Measurements from ENCODE around the gene HRH3.

HRH3 gene

DNA sequence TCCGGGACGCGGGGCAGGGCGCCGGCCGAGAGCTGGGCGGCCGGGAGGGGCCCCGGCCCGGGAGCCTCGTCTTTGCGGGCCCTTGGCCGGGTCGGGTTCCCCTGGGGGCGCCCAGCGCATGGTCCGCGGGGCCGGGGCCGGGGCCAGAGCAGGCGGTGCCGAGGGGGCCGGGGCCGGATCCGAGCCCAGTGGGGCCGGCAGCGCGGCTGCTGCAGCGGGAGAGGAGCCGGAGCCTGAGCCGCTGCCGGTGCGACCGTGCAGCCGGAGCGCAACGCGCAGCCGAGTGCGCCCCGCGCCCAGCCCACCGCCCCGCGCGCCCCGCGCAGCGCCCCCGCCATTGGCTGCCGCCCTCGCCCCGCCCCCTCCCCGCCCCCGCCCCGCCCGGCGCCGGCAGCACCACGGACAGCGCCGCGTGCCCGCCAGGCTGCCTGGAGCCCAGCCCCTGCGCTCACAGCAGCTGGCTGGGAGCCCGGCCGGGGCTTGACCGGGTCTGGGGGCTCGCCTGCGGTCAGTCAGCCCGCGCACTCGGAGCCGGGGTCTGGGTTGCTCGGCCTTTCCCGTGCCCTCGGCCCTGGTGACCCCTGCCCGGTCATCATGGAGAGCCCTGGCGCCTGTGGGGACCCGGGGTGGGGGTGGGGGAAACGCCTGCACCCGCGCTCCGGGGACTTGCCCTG lies at the start of gene HRH3:
Gene HRH3, minus strand, starts transcription at position 287 of the 674 bp plus-strand sequence. CDS start 308 bp downstream, outside the sequence.
- DNase-seq (ENCODE audit: low read depth in 2 of 2), result no peak

DNA sequence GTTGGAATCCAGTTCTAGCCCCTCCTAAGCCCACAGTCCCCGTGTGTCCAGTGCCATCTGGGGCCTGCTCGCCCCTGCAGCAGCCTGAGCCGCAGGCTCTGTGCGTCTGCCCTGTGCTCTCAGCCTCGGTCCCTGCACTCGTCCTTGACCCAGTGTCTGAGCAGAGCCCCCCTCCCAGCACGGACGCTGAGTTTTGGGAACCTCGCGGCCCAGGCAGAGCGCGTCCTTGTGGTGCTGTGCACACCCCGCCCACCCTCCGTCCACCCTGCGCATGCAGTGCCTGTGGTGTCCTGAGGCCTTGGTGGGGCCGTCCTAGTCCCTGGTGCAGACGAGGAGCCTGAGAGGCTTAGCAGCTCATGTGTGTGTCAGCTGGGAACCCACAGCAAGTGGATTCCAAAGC lies 49.8 kb upstream of the HRH3 start:
- no peak for DNase-seq (ENCODE audit: low read depth in 2 of 2)

DNA sequence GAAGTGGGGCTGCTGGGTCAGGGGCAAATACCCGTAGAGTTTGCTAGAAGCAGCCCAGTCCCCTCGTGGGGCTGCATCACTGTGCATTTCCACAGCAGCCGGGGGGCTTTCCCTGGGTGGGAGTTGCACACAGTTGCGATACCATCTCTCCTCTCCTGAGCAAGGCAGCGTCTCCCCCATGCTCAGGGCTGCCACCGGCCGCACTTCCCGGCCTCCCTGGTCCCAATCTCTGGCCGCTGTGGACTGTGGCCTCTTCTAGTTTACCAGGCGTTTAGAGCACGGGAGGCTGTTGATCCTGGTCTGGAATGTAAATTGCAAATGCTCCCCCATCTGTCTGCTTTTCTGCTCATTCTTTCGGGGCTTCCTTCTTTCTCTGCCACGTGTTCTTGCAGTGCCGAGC lies 49.3 kb upstream of the HRH3 start:
- DNase-seq (ENCODE audit: low read depth in 2 of 2), result no peak

DNA sequence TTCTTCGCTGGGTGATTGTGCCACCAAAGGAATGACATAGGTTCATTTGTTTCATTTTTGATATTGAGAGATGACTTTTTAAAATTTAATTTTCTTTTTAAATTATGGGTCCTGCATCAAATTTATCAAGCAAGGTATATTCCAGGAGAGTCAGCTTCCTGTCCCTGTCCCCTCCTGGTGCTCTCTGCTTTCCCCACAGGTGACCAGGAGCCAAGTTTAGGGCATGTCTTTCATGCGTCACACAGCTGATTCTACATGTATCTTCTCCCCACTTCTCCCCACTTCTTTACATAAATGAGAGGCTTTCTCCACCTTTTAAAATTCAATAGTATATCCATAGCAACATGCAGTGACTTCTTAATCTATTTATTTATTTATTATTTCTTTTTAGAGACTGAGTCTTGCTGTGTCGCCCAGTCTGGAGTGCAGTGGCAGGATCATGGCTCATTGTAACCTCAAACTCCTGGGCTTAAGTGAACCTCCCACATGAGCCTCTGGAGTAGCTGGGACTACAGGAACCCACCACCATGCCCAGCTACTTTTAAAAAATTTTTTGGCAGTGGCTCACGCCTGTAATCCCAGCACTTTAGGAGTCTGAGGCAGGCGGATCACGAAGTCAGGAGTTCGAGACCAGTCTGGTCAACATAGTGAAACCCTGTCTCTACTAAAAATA lies 48.3 kb upstream of the HRH3 start:
- no peak for DNase-seq (ENCODE audit: low read depth in 2 of 2)

DNA sequence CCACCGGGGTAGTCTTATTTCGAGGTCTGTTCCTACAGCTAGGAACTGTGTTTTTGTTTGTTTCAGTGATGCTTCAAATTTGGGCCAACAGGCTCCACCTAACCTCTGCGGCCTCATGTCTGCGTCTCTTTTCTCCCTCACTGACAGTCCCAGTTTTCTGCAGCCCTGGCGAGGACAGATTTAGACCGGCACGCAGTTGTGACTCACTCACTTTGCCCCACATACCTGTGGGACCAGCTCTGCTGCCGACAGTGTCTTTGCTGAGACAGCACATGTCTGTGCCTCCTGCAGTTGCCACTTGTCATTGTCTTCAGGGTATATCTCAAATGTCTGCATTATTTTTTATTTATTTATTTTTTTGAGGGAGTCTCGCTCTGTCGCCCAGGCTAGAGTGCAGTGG lies 47.5 kb upstream of the HRH3 start:
- no peak for DNase-seq (ENCODE audit: low read depth in 2 of 2)

DNA sequence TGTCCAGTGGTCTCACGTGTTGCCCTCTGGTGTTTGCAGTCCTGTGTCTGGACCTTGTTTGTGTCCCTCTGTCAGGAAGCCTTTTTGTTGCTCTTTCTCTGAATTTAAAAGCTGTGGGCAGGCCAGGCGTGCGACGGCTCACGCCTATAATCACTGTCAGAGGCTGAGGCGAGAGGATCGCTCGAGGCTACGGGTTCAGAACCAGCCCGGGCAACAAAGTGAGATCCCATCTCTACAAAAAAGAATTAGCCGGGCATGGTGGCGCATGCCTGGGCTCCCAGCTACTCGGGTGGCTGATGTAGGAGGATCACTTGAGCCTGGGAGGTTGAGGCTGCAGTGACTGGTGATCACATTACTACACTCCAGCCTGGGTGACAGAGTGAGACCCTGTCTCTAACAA lies 46.8 kb upstream of the HRH3 start:
- no peak for DNase-seq (ENCODE audit: low read depth in 2 of 2)

DNA sequence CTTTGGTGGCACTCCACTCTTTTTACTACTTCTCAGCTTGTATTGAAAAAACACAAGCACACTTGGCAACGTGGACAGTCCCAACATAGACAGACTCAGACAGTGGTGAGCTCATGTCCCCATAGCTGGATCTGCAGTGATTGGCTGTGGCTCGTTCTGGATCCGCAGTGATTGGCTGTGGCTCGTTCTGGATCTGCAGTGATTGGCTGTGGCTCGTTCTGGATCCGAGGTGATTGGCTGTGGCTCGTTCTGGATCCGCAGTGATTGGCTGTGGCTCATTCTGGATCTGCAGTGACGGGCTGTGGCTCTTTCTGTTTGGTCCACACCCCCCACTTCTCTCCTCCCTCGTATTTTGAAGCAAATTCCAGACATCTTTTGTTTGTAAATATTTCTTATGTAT lies 46.3 kb upstream of the HRH3 start:
- no peak for DNase-seq (ENCODE audit: low read depth in 2 of 2)

DNA sequence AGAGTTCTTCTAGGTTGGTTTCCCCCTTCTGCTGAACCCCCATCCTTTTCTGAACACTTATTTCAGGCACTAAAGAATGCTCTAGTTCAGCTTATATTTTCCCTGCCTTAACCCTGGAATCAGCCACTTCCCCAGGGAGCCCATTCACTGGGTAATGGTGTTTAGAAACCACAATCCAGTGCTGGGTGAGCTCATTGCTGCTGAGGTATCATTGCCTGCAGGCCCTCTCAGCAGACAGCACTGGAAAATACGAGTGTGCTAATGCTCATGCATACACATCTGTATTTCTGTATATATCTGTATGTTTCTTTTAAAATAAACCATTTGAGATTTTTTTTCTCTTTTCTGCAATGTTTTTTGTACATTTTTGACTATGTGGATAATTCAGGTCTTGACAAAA lies 45.3 kb upstream of the HRH3 start:
- no peak for DNase-seq (ENCODE audit: low read depth in 2 of 2)

DNA sequence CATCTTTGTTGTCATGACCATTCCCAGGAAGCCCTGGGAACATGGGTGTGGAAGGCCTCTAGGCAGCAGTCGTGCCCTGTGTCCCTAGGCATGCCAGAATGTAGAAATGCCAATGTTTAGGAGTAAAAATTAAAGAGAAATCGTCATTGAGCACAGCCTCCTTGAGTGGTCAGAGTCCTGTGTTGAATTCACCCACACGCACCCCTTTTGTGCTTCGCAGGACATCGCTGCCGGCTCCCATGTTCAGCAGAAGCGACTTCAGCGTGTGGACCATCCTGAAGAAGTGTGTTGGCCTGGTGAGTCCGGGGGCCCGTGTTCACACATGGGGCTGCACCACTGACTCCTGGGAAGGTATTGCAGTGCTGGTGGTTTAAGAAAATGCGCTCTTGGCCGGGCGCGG lies 43.3 kb upstream of the HRH3 start:
- DNase-seq (ENCODE audit: low read depth in 2 of 2), result no peak

DNA sequence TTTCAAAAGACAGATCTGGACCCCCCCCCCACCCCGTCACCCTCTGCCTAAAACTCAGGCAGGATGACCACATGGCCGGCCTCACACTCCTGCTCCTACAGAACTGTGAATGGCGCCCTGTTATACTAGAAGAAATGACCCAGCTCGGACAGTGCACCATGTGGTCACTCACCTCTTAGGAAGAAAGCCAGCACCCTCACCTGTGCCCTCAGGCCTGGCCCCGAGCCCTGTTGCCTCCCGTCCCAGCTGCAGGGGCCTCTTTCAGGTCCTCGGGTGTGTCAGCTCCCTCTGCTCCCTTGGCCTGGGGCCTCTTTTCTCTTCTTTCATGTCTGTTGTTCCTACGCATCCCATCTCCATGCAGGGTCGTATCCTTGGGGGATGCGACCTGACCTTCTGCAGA lies 42.0 kb upstream of the HRH3 start:
- DNase-seq (ENCODE audit: low read depth in 2 of 2), result no peak

DNA sequence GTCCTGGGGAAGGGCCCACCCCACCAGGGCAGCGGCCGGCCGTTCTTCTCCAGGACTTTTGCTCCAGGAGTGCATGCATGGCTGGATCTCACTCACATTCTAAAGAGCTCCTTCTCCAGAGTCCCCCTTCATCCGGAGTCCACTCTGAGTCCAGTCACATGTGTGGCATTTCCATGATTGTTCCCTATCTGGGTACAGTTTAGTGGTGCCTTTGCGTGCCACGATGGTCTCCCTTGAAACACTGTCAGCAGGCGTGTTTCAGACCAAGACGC lies 39.2 kb upstream of the HRH3 start:
- no peak for DNase-seq (ENCODE audit: low read depth in 2 of 2)

DNA sequence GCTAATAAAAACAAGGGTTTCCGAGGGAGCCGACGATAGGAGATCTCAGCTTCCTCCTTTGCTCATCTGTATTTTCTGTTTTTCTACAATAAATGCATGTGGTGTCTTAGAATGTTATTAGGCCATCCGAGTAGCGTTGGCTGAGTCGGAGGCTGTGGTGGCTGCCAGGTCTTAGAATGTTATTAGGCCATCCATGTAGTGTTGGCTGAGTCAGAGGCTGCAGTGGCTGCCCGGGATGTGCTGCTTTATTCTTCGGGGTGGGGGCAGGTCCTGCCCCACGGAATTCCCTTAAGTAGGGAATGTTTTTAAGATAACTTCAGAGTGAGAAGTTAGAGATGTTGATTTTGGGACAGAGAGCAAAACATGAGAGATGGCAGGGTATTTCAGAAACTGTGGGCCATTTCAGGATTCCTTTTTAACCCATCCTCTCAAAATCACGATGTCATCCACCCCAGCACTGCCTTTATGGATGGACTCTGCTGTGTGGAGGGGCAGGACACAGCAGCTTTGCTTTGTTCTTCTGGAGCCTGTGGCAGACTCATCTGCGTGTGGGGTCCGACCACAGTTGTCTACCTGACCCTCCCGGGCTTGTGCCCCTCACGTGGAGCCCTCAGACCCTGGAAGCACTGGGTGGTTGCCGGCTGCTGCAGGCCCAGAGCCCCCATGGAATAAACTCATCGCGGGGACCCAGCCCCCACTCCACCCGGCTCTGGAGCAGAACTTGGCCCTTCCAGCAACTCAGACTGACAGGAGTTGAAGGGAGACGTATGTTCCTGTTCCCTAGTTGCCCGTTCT lies 38.6 kb upstream of the HRH3 start:
- DNase-seq (ENCODE audit: low read depth in 2 of 2), result peak; percentile 11 to 14

DNA sequence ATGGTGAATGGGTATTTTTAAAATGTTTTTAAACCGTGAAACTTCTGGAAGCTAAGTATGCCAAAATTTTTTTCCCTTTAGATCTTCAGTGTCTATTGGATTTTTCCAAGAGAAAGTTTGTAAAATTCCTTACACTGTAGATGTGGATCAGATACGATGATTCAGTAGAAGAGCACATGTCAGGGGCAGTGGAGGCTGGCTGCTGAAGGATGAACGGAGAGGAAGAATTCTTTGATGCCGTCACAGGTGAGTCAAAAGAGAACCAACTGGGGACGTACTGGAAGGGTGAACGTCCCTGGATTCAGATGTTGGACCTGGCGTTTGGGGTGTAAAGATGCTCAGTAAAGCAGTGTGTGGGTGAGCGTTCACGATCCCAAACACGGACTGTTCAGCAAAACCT lies 35.9 kb upstream of the HRH3 start:
- DNase-seq (ENCODE audit: low read depth in 2 of 2), result no peak

DNA sequence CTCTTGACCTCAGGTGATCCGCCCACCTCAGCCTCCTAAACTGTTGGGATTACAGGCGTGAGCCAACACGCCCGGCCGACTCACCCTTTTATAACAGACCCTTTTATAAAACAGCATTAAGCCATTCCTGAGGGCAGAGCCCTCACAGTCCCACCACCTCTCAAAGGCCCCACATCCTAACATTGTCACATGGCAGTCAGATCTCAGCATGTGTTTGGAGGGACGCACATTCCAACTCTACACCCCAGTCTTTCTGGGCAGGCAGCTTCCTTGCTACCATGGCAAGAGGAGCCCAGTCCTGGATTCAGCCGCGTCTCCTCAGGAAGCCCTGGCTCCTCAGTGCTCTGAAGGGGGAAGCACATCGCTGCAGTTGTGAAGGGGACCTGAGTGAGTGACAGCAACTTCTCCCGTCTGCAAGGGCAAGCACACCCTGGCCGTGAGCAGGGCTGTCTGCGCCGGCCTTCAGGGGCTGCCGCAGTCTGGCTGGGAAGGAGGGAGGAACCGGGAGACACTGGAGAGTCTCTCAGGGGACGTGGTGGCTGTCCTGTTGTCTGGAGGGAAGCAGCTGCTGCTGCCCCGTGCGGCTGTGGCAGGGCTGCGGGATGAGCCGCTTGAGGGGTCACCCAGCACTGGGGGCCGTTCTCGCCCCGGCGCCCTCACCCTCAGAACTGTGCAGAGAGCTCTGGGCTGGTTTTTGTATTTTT lies 34.1 kb upstream of the HRH3 start:
- DNase-seq (ENCODE audit: low read depth in 2 of 2), result no peak

DNA sequence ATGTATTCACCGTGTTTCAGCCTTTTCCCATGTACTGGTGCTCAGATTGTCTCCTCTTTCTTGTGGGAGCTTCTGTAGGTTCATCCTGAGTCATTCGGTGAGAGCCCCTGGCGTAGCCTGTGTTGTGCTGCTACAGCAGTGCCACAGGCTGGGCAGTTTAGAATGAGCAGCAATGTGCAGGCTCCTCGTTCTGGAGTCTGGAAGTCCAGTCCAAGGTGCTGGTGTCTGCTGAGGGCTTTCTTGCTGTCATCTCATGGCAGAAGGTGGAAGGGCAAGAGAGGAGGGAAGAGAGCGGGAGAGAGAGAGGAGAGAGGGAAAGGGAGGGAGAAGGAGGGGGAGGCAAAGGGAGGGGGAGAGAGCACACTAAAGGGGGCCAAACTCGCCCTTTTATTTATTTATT lies 33.3 kb upstream of the HRH3 start:
- no peak for DNase-seq (ENCODE audit: low read depth in 2 of 2)

DNA sequence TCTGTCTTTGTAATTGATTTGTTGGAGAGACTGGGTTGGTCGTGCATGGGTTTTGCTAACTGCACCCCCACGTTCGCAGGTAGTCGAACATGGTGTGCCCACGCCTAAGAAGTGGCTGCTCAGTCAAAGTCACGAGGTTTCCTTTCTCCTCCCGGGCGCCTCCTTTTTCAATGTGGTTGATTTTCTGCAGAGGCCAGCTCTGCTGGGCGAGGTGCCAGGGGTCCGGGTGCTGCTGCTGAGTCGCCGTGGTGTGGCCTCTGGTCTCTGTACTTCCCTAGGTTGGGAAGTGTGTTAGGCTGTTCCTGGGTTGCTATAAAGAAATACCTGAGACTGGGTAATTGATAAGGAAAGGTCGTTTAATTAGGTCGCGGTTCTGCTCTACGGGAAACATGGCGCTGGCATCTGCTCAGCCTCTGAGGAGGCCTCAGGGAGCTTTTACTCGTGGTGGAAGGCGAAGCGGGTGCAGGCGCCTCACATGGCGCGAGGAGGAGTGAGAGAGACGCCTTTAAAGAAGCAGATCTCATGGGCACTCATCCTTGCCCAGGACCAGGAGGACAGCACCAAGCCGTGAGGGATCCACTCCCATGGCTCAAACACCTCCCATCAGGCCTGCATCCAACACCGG lies 32.4 kb upstream of the HRH3 start:
- DNase-seq (ENCODE audit: low read depth in 2 of 2), result no peak

DNA sequence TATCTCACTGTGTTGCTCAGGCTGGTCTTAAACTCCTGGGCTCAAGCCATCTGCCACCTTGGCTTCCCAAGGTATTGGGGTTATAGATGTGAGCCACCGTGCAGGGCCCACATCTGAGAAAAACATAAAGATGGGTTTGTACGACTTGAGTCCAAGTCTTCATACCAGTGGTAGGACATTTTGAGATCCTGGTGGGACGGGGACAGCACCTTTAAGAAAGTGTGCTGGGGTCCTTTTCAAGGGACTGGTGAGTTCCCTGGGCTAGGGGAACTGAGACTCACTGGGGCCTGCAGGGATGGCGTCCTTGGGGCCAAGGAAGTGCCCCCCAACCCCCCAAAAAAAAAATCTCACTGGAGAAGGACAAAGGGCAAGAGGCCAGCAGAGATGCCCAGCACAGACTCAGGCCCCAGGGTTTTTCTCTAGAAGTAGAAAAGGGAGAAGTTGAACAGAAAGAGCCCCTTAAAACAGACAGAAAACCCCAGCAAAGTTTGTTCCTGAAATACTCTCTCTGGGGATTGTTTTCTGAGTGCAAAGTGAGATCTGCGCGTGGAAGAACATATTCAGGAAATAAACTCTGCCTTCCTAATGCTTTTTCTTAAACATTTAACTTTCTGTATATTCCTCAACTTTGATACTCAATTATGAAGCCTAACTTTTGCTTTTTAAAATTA lies 28.9 kb upstream of the HRH3 start:
- DNase-seq (ENCODE audit: low read depth in 2 of 2), result no peak

DNA sequence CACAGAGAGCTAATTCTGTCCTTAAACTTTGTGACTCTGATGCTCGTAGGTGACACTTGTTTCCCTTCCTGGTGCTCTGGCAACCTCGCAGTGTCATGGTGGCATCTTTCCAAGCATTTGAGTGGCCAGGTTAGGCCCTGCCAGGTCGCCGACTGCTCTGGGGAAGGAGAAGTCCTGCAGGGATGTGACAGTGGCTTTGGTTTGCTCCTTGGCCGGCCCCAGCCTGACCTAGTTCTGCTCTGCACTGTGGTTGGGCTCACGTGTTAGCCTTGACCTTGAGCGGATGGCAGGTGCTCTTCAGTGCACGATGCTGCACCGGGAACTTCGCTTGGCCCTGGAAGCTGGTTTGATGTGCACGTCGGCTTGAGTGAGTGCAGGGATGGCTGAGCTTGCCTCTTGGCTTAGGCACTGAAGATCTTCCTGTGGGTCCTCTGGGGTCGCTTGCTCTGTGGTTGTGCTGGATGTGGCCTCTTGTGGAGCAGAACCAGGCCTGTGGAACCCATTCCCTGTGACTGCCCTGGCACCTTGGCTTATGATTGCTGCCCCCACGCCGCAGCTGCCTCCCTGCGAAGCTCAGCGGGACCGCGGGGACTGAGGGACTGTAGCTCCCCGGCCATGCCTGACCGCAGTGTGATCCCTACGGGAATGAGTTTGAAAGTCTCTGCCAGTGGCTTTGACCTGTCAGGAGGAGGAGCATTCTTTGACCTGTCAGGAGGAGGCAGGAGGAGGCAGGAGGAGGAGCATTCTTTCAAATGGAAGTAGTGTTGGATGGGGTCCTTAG lies 27.0 kb upstream of the HRH3 start:
- DNase-seq (ENCODE audit: low read depth in 2 of 2), result no peak

DNA sequence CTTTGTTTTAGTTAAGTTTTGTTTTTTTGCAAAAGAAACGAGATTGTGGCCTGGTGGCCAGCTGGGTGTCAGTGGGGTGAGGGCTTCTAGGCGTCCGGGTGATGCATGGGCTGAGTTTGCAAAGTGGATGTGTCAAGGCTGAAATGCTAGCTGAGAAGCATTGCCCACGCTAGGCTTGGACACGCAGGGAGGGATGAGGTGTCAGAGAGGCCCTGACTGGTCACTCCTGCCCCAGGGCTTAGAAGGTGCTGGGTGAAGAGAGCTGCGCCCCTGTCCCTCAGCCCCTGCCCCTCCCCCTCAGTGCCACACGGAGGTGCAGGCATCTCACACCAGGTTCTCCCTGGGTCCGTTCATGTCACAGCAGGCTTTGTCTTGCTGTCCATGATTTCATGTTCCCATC lies 26.4 kb upstream of the HRH3 start:
- no peak for DNase-seq (ENCODE audit: low read depth in 2 of 2)

DNA sequence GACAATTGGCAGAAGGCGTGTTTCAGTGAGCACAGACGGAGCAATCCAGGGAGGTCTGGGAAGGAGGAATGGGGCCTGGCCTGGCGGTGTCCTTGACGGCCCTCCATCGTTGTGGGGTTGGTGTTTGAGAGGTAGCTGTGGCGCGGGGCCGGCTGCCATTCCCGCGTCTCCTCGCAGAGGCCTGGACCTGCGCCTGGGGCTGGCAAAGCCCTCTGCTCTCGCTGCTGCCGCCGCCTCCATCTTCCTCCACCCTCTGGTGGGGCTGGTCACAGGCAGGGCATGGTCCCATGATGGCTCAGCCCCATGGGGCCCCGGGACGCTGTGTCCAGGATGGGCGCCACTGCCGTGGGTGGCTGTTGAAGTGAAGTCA lies 25.8 kb upstream of the HRH3 start:
- DNase-seq (ENCODE audit: low read depth in 2 of 2), result no peak

DNA sequence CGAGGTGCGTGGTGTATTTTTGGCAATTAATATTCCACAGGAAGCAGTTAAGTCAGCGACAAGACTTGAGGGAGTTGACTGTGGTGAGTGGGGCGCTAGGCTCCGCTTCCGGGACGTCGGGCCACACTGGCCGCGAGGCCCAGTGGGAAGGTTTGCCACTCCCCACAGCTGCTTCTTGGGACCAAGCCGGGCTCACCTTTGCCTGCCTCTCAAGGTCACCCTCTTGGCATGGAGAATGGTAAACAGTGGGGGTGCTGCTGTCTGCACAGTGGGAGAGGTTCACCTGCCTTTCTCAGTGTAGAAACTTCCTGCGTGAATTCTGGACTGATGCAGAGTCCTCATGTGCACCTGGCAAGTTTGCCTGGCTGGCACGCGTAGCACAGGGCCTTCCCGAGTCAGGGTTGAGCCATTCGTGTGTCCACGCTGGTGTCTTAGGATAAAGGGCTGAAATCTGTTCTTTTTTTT lies 24.6 kb upstream of the HRH3 start:
- DNase-seq (ENCODE audit: low read depth in 2 of 2), result no peak
